KOPT-K1 (cell line): ENCODE results near the gene VSIG1.

Experiments used
- H3K27ac ChIP-seq: fragments of 200-600 bp; sonication (generic); 2 replicates; pipeline ENCODE4 v1.5.1; 2016; ENCODE audit warnings: antibody characterized with exemption, mild to moderate bottlenecking, low read depth, low read length; ENCODE audit not compliant: poor library complexity, severe bottlenecking
- H3K36me3 ChIP-seq: fragments of 200-600 bp; sonication (generic); 2 replicates; pipeline ENCODE4 v1.5.1; 2017; ENCODE audit warnings: antibody characterized with exemption, mild to moderate bottlenecking, low read length, moderate library complexity; ENCODE audit not compliant: insufficient read depth
- H3K9me3 ChIP-seq: fragments of 200-600 bp; sonication (generic); 2 replicates; pipeline ENCODE4 v1.5.1; 2017; ENCODE audit warnings: antibody characterized with exemption, low read length, mild to moderate bottlenecking; ENCODE audit not compliant: insufficient read depth, poor library complexity, severe bottlenecking

The VSIG1 gene

GRCh38 chrX:108091264-108091877 lies 46.5 kb downstream of the VSIG1 start, which contains the start of the genes ATG4A and PSMD10:
TSS of gene ATG4A (plus strand) at chrX:108091778. CDS start at chrX:108091827, 49 bp downstream.
TSS of gene PSMD10 (minus strand) at chrX:108091542. CDS start at chrX:108091520, 22 bp downstream.
- no peaks in the 10 kb centered on the region for H3K9me3 ChIP-seq
- peaks cover 24% of the 10 kb centered on the region for H3K36me3 ChIP-seq
- peak within 1 kb of the TSS; percentile 78 for H3K27ac ChIP-seq

DNA sequence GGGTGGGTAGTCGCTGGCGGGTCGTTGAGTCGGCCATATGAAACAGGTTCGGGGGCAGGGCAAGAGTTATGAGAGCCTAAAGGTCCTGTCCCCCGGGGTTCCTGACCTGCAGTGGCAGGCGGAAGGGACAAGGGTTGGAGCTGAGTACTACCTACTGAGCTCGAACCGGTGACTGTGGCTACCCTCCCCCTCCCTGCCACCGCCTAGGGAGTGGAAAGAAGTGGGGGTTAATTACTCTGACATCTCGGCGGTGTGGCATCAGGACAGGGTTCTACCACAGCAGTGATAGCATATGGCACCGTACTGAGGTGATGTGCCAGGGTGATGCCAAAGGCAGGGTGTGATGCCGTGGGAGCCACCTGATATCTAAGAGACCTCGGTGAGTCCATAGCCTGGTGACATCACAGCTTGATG lies 47.0 kb downstream of the VSIG1 start:
- H3K27ac ChIP-seq: peak overlapping the region; percentile 78
- H3K9me3 ChIP-seq: no peaks in the 10 kb centered on the region
- peaks cover 19% of the 10 kb centered on the region for H3K36me3 ChIP-seq

DNA sequence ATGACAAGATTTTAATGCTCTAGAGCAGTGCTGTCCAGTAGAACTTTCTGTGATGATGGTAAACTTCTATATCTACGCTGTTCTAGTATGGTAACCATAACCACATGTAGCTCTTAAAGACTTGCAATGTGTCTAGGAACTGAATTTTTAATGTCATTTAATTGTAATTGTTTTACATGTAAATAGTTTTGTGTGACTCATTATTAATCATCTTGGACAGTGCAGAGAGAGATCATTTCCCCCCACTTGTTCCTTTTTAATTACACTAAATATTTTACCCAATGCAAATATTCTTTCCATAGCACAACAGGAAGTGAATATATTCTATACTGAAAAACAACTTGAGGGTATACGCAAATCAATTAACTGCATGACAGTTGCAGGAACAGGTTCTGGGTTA lies 52.5 kb downstream of the VSIG1 start:
- Histone ChIP-seq H3K27ac (no peak overlapping the region), H3K9me3 (no peaks in the 10 kb centered on the region), H3K36me3 (no peaks in the 10 kb centered on the region)

DNA sequence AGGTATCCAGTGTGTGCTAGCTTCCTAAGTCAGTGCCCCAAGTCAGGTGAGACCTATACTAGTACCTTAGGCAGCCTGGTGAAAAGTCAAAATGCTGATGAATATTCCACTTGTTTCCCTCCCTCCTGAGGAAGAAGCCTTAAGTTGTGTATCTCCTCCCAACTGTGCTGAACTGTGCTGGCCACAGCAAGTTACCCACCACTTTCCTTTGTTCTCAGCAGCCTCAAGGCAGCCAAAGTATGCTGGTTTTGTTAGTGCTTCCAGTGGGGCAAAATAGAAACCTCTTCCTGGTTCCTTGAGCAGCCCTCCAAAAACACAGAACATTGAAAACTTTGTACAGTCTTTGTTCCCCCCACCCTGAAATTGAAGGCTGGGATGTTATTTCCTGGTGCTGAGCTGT lies 60.6 kb downstream of the VSIG1 start:
- Histone ChIP-seq H3K9me3 (no peaks in the 10 kb centered on the region), H3K36me3 (no peaks in the 10 kb centered on the region), H3K27ac (no peak overlapping the region)

DNA sequence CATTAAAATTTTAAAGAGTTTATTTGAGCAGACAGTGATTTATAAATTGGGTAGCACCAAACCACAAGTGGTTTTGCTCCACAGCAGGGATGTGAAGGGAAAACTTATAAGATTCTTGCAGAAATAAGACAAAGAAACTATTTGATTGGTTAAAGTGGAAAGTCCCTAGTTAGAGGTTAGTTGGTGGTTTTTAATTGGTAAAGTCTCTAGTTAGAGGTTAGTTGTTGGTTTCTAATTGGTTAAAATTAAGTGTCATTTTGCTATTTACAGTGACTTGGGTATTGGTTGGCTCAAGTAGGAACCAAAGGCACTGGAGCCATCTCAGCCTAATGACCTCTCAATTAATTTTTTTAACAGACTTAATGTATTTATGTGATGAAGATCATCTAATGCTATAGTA lies 69.7 kb downstream of the VSIG1 start:
- H3K27ac ChIP-seq: no peak overlapping the region
- H3K36me3 ChIP-seq: no peaks in the 10 kb centered on the region
- no peaks in the 10 kb centered on the region for H3K9me3 ChIP-seq

DNA sequence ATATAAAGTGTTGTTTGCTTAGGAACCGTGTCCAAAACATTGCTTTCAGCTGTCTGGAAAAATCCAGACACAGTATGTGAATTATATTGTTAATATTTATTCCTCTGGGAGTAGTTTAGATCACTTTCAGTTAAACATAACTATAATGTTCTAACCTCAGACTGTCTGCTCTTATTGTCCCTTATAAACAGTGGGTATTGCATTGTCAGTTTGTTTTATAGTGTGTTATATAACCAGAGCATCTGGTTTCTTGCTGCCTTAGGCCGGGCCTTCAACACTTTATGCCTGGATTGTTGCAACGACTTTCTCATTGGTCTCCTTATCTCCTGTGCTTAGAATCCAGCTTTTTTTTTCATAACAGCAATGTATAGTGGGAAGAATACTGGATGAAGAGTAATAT lies 73.1 kb downstream of the VSIG1 start:
- Histone ChIP-seq H3K27ac (no peak overlapping the region), H3K9me3 (no peaks in the 10 kb centered on the region), H3K36me3 (no peaks in the 10 kb centered on the region)

- H3K9me3 ChIP-seq: no peaks in the 10 kb centered on the region
- no peak overlapping the region for H3K27ac ChIP-seq
- H3K36me3 ChIP-seq: no peaks in the 10 kb centered on the region
Observed at GRCh38 chrX:108121291-108121690, 76.4 kb downstream of the VSIG1 start.

GRCh38 chrX:108122748-108123147 lies 77.9 kb downstream of the VSIG1 start:
- Histone ChIP-seq H3K36me3 (no peaks in the 10 kb centered on the region), H3K27ac (no peak overlapping the region), H3K9me3 (no peaks in the 10 kb centered on the region)

DNA sequence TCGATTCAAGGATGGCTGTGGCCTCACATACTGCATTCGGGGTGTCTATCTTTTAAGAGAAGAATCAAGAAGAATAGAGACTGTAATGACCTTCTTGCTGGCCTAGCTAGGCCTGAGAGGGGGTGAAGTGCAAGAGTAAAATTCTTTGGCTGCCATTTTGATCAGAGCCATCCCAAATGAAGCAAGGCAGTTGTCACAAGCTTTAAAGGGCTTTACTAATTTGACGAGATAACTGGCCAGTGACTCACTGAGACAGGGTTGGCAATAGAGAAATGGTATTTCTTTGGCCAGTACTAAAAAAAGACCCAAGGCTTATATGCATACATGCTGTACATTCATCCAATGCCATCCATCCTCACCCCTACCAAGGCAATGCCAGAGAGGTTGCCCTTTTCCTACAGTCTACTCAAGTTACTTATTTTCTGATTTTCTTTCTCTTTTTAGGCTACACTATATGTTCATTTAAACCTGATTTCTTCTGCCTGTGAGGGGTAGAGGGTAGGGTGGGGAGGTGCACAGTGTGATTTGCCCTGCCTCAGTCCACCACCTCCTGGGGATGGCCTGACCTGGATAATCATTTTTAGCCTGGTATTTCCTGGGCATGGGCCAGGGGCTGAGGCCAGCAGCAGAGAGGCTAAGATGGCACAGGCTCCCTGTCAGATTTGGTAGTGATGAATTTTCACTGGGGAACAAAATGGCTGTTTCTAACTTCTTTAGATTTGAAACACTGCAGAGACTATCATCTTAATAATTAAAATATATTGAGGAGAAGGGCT lies 78.9 kb downstream of the VSIG1 start:
- H3K27ac ChIP-seq: no peak overlapping the region
- H3K9me3 ChIP-seq: no peaks in the 10 kb centered on the region
- H3K36me3 ChIP-seq: no peaks in the 10 kb centered on the region

DNA sequence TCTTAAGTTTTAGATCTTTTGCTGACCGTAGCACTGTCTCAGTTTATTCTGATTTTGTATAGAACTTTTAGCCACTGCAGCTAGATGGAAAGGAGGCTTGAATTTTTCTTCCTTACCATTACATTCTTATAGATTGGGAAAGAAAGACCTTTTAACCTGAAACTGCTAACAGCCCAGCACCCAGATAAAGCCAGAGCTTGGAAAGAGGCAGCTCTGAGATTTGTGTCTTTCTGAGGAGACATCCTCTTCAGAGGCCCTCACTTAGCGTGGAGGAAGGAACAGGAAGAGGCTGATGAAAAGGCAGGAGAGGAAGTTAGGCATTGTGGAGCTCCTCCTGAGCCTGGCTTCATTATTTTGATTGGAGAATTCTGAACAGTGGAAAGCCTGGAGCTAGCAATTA lies 81.8 kb downstream of the VSIG1 start:
- Histone ChIP-seq H3K27ac (no peak overlapping the region), H3K9me3 (no peaks in the 10 kb centered on the region), H3K36me3 (no peaks in the 10 kb centered on the region)

DNA sequence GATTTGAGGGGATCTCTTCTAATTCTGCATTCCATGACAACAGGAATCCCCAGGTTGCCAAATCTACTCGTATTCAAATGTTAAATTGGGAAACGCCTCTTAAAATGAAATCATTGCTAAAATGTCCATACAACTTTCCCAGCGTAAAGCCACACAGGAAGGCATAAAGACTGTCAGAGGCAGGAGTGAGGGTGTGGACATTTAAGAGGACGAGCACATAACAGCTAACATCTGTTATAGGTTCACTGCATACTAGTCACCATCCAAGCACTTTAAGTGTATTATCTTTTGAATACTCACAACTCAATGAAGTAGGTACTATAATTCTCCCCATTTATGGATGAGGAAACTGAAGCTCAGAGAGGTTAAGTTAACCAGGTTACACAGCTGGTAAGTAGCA lies 82.3 kb downstream of the VSIG1 start:
- no peaks in the 10 kb centered on the region for H3K9me3 ChIP-seq
- H3K27ac ChIP-seq: no peak overlapping the region

More for the DNA sequence above, 82.3 kb downstream of the VSIG1 start:
- no peaks in the 10 kb centered on the region for H3K36me3 ChIP-seq
